ENCODE data around the gene MYO18B. TPM values are rescaled to one million over a fixed set of nuclear protein-coding genes. Genes with fewer than 3 reads are reported as not detected.

The MYO18B gene
- polyA plus RNA-seq, 1 donor (not counting 4 experiments of a cell fraction or from before 2014, with no cell fraction given), result not detected

GRCh38 chr22:25765016-25765367 lies 23.0 kb downstream of the MYO18B start:
- Histone ChIP-seq H3K27ac (ENCODE audit: control insufficient read depth, insufficient read depth, low read length) (no peak overlapping the region), H3K9ac (ENCODE audit: control insufficient read depth, extremely low read depth, insufficient read depth, low read length) (no peak overlapping the region), H3K4me1 (ENCODE audit: control insufficient read depth, extremely low read depth, insufficient read depth, low read length) (peaks cover 5% of the 10 kb centered on the region), H3K9me1 (ENCODE audit: control insufficient read depth, extremely low read depth, insufficient read depth, low read length) (no peaks in the 10 kb centered on the region), H3K27me3 (ENCODE audit: control insufficient read depth, extremely low read depth, insufficient read depth, low read length) (no peaks in the 10 kb centered on the region), H3K79me2 (ENCODE audit: control insufficient read depth, insufficient read depth, low read length) (no peaks in the 10 kb centered on the region), H3K36me3 (ENCODE audit: control insufficient read depth in 2 of 2, extremely low read depth in 1 of 2, insufficient read depth in 2 of 2, low read length in 2 of 2) (no peaks in the 10 kb centered on the region), H3K4me2 (ENCODE audit: control insufficient read depth, extremely low read depth, insufficient read depth, low read depth, low read length) (no peak overlapping the region), H4K20me1 (ENCODE audit: control insufficient read depth, extremely low read depth, insufficient read depth, low read length) (no peaks in the 10 kb centered on the region), H3K4me3 (ENCODE audit: control insufficient read depth in 2 of 3, extremely low read depth in 1 of 3, insufficient read depth in 2 of 3, low read depth in 1 of 3, low read length in 3 of 3) (no peak overlapping the region), H3K9me3 (ENCODE audit: control insufficient read depth, low read depth, low read length) (peaks cover 9% of the 10 kb centered on the region), H2AFZ (ENCODE audit: control insufficient read depth, low read length) (no peak overlapping the region)
- DNase-seq (ENCODE audit: low read depth, low spot score), result no peak
- no peak for FAIRE-seq
- dilution Hi-C loops (cut with MboI; ENCODE audit: extremely low pct_ligation_motif_present, low sequenced_read_pairs), result no loop called here
- TF ChIP-seq CTCF (optimal IDR thresholded peaks at IDR 0.05 in 1 of 3, IDR thresholded peaks at IDR 0.05 in 1 of 3, conservative IDR thresholded peaks at IDR 0.05 in 1 of 3; ENCODE audit: extremely low read depth in 1 of 3, insufficient read depth in 2 of 3, low read length in 3 of 3) (no peak), EZH2 (IDR thresholded peaks at IDR 0.05; ENCODE audit: low read length) (no peak)

- H3K27me3 ChIP-seq (ENCODE audit: control insufficient read depth, extremely low read depth, insufficient read depth, low read length), result no peaks in the 10 kb centered on the region
- H3K9me3 ChIP-seq (ENCODE audit: control insufficient read depth, low read depth, low read length), result peaks cover 9% of the 10 kb centered on the region
- no peaks in the 10 kb centered on the region for H3K36me3 ChIP-seq (ENCODE audit: control insufficient read depth in 2 of 2, extremely low read depth in 1 of 2, insufficient read depth in 2 of 2, low read length in 2 of 2)
- H3K4me3 ChIP-seq (ENCODE audit: control insufficient read depth in 2 of 3, extremely low read depth in 1 of 3, insufficient read depth in 2 of 3, low read depth in 1 of 3, low read length in 3 of 3), result no peak overlapping the region
- no peaks in the 10 kb centered on the region for H4K20me1 ChIP-seq (ENCODE audit: control insufficient read depth, extremely low read depth, insufficient read depth, low read length)
- H3K79me2 ChIP-seq (ENCODE audit: control insufficient read depth, insufficient read depth, low read length), result no peaks in the 10 kb centered on the region
- dilution Hi-C loops (cut with MboI; ENCODE audit: extremely low pct_ligation_motif_present, low sequenced_read_pairs), result no loop called here
- H3K4me2 ChIP-seq (ENCODE audit: control insufficient read depth, extremely low read depth, insufficient read depth, low read depth, low read length), result no peak overlapping the region
- H3K9ac ChIP-seq (ENCODE audit: control insufficient read depth, extremely low read depth, insufficient read depth, low read length), result no peak overlapping the region
- peaks cover 5% of the 10 kb centered on the region for H3K4me1 ChIP-seq (ENCODE audit: control insufficient read depth, extremely low read depth, insufficient read depth, low read length)
- no peak for FAIRE-seq
- no peak for TF ChIP-seq EZH2 (IDR thresholded peaks at IDR 0.05; ENCODE audit: low read length)
- TF ChIP-seq CTCF (optimal IDR thresholded peaks at IDR 0.05 in 1 of 3, IDR thresholded peaks at IDR 0.05 in 1 of 3, conservative IDR thresholded peaks at IDR 0.05 in 1 of 3; ENCODE audit: extremely low read depth in 1 of 3, insufficient read depth in 2 of 3, low read length in 3 of 3), result no peak
- no peak for DNase-seq (ENCODE audit: low read depth, low spot score)
- no peaks in the 10 kb centered on the region for H3K9me1 ChIP-seq (ENCODE audit: control insufficient read depth, extremely low read depth, insufficient read depth, low read length)
- no peak overlapping the region for H3K27ac ChIP-seq (ENCODE audit: control insufficient read depth, insufficient read depth, low read length)
- H2AFZ ChIP-seq (ENCODE audit: control insufficient read depth, low read length), result no peak overlapping the region
Measured at GRCh38 chr22:25765801-25766200, 23.8 kb downstream of the MYO18B start.

Measured in keratinocyte (primary cell).